ENCODE data around the gene ANO9. TPM values are rescaled to one million over a fixed set of nuclear protein-coding genes. Genes with fewer than 3 reads are reported as not detected.

Gene ANO9
- total RNA-seq, 1 donor from 2014 or later: 1.3 TPM

DNA sequence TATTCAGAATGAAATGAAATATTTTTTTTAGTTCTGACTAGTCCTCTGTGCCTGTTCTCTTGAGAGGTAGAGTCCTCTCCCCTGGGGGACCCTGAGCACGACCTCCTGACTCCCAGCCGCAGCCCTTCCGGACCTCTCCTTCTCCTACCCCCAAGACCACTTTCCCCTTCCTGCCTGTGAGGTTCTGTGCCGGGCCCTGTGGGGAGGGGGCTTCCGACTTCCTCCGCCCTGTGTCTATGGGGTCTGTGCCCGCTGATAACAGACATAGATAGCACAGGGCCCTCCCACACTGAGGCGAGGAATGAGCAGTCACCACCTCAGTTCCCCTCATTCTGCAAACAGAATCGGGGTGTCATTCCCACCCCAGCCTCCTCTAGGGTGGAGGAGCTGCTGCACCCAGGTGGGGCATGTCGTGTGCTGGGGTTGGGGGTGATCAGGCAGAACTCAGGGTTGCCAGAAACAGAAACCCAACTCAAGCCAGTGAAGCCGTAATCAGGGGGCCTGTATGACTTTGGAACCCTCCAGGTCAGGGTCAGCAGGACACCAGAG lies 59.7 kb downstream of the ANO9 start:
- Histone ChIP-seq H3K27ac (no peak overlapping the region), H3K79me2 (ENCODE audit: low read depth) (no peaks in the 10 kb centered on the region), H3K9ac (no peak overlapping the region), H3K4me1 (no peaks in the 10 kb centered on the region), H4K20me1 (ENCODE audit: low read depth) (no peaks in the 10 kb centered on the region), H2AFZ (replicated peaks) (no peak overlapping the region), H3K27me3 (no peaks in the 10 kb centered on the region), H3K9me3 (ENCODE audit: low read depth) (no peaks in the 10 kb centered on the region), H3K4me2 (no peak overlapping the region), H3F3A (ENCODE audit: low read depth) (no peaks in the 10 kb centered on the region), H3K4me3 (no peak overlapping the region), H3K36me3 (no peaks in the 10 kb centered on the region)
- Mint-ChIP-seq H3K4me3 (peak overlapping the region; percentile 55), H3K36me3 (peaks cover 24% of the 10 kb centered on the region), H3K9me3 (peaks cover 8% of the 10 kb centered on the region), H3K4me1 (peaks cover 5% of the 10 kb centered on the region), H3K27ac (peak overlapping the region; percentile 62), H3K27me3 (ENCODE audit: insufficient read depth, low read depth) (peaks cover 13% of the 10 kb centered on the region)
- no peak for DNase-seq (ENCODE audit: low spot score)
- TF ChIP-seq EZH2 (IDR thresholded peaks at IDR 0.05): no peak
- no peak for TF ChIP-seq EZH2phosphoT487 (IDR thresholded peaks at IDR 0.05)
- TF ChIP-seq, protein P1, sequence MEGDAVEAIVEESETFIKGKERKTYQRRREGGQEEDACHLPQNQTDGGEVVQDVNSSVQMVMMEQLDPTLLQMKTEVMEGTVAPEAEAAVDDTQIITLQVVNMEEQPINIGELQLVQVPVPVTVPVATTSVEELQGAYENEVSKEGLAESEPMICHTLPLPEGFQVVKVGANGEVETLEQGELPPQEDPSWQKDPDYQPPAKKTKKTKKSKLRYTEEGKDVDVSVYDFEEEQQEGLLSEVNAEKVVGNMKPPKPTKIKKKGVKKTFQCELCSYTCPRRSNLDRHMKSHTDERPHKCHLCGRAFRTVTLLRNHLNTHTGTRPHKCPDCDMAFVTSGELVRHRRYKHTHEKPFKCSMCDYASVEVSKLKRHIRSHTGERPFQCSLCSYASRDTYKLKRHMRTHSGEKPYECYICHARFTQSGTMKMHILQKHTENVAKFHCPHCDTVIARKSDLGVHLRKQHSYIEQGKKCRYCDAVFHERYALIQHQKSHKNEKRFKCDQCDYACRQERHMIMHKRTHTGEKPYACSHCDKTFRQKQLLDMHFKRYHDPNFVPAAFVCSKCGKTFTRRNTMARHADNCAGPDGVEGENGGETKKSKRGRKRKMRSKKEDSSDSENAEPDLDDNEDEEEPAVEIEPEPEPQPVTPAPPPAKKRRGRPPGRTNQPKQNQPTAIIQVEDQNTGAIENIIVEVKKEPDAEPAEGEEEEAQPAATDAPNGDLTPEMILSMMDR (IDR thresholded peaks at IDR 0.05): no peak

DNA sequence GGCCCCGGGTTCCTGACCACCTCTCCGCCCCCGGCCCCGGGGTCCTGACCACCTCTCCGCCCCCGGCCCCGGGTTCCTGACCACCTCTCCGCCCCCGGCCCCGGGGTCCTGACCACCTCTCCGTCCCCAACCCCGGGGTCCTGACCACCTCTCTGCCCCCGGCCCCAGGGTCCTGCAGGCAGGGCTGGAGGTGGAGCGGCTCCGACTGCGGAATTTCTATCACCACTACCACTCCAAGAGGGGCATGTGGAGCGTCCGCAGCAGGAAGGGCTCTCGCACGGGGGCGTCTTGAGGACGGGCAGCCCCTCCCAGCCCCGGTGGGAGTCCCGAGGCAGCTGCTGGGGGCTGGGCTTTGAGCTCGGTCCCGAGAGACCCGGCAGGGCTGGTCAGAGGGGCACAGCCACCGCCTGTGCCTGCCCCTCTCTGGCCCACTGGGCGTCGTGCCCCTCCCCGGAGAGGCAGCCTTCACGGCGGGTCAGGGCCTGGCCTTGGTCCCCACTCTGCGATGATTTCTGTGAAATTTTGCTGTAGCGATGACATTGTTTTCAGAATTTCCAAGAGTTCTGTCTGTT lies 60.2 kb downstream of the ANO9 start:
- TF ChIP-seq, protein P1 (IDR thresholded peaks at IDR 0.05): no peak
- no peak for TF ChIP-seq EZH2 (IDR thresholded peaks at IDR 0.05)
- no peak for TF ChIP-seq EZH2phosphoT487 (IDR thresholded peaks at IDR 0.05)
- Histone ChIP-seq H3K4me1 (no peaks in the 10 kb centered on the region), H3K36me3 (no peaks in the 10 kb centered on the region), H3F3A (ENCODE audit: low read depth) (no peaks in the 10 kb centered on the region), H4K20me1 (ENCODE audit: low read depth) (no peaks in the 10 kb centered on the region), H3K9me3 (ENCODE audit: low read depth) (no peaks in the 10 kb centered on the region), H3K9ac (no peak overlapping the region), H3K27ac (no peak overlapping the region), H3K4me2 (no peak overlapping the region), H2AFZ (replicated peaks) (no peak overlapping the region), H3K4me3 (no peak overlapping the region), H3K79me2 (ENCODE audit: low read depth) (no peaks in the 10 kb centered on the region), H3K27me3 (no peaks in the 10 kb centered on the region)
- Mint-ChIP-seq H3K9me3 (peaks cover 8% of the 10 kb centered on the region), H3K27me3 (ENCODE audit: insufficient read depth, low read depth) (peaks cover 13% of the 10 kb centered on the region), H3K4me1 (peaks cover 5% of the 10 kb centered on the region), H3K27ac (peak overlapping the region; percentile 62), H3K4me3 (peak overlapping the region; percentile 55), H3K36me3 (peaks cover 24% of the 10 kb centered on the region)
- no peak for DNase-seq (ENCODE audit: low spot score)

DNA sequence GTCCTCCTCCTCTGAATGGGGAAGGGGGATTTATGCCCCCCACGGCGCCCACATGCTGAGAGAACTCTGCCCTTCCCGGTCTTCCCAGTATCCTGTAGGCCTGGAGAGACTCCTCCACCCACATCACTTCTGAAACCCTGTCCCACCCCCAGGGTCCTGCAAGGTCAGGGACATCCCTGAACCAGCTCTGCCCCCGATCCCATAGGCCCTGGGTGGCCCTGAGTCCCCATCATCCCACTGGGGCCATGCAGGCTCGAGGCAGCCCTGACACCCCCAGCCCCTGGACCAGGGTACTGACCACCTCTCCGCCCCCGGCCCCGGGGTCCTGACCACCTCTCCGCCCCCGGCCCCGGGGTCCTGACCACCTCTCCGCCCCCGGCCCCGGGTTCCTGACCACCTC lies 60.8 kb downstream of the ANO9 start:
- H3K27me3 Mint-ChIP-seq (ENCODE audit: insufficient read depth, low read depth): peaks cover 13% of the 10 kb centered on the region

More for the DNA sequence above, 60.8 kb downstream of the ANO9 start:
- Mint-ChIP-seq H3K4me3 (no peak overlapping the region), H3K9me3 (peaks cover 8% of the 10 kb centered on the region), H3K4me1 (peaks cover 5% of the 10 kb centered on the region), H3K36me3 (peaks cover 24% of the 10 kb centered on the region), H3K27ac (no peak overlapping the region)
- Histone ChIP-seq H3K4me2 (no peak overlapping the region), H3K27me3 (no peaks in the 10 kb centered on the region), H3K36me3 (no peaks in the 10 kb centered on the region), H3K27ac (no peak overlapping the region), H3K79me2 (ENCODE audit: low read depth) (no peaks in the 10 kb centered on the region), H3F3A (ENCODE audit: low read depth) (no peaks in the 10 kb centered on the region), H3K9ac (no peak overlapping the region), H2AFZ (replicated peaks) (no peak overlapping the region), H3K9me3 (ENCODE audit: low read depth) (no peaks in the 10 kb centered on the region), H4K20me1 (ENCODE audit: low read depth) (no peaks in the 10 kb centered on the region), H3K4me3 (no peak overlapping the region), H3K4me1 (no peaks in the 10 kb centered on the region)
- TF ChIP-seq EZH2phosphoT487 (IDR thresholded peaks at IDR 0.05) (no peak), EZH2 (IDR thresholded peaks at IDR 0.05) (no peak)
- TF ChIP-seq, protein P1 (IDR thresholded peaks at IDR 0.05): no peak
- DNase-seq (ENCODE audit: low spot score): no peak
